Activated CD4-positive, CD25-positive, alpha-beta regulatory T cell treated with anti-CD3 and anti-CD28 coated beads, Interleukin-2, amount 50 U/mL, for 16 hours (primary cell): Measurements from ENCODE around the gene SEMG1.

Source experiments
- DNase-seq: peaks from one replicate; pipeline ENCODE4 v3.0.0-alpha.2; 2020; ENCODE audit warnings: low read depth, low spot score

Gene SEMG1

GRCh38 chr20:45206725-45207124 is at the start of gene SEMG1:
Gene SEMG1 (plus strand): TSS chr20:45207033. CDS start chr20:45207054, 21 bp downstream.
- no peak for DNase-seq

GRCh38 chr20:45157962-45158361 is 48.9 kb upstream of the SEMG1 start:
- no peak for DNase-seq

- DNase-seq = no peak
These were observed 43.6 kb upstream of the SEMG1 start for GRCh38 chr20:45163083-45163803.

- DNase-seq = no peak
These were observed 41.9 kb upstream of the SEMG1 start for GRCh38 chr20:45164906-45165305.

GRCh38 chr20:45173522-45173921 is 33.3 kb upstream of the SEMG1 start:
- no peak for DNase-seq

- DNase-seq = no peak
These were observed 32.1 kb upstream of the SEMG1 start, which contains the start of gene PI3 for GRCh38 chr20:45174434-45175364. Gene PI3 (plus strand): TSS chr20:45174902. CDS start chr20:45174923, 21 bp downstream.

- DNase-seq = no peak
These were observed 30.1 kb upstream of the SEMG1 start for GRCh38 chr20:45176526-45177267.

- DNase-seq = no peak
These were observed 27.7 kb upstream of the SEMG1 start for GRCh38 chr20:45179166-45179565.

GRCh38 chr20:45181639-45182038 is 25.2 kb upstream of the SEMG1 start:
- no peak for DNase-seq

GRCh38 chr20:45183084-45183483 is 23.7 kb upstream of the SEMG1 start:
- no peak for DNase-seq

- no peak for DNase-seq
These were observed 19.1 kb upstream of the SEMG1 start for GRCh38 chr20:45187693-45188092.

GRCh38 chr20:45189067-45189609 is 17.7 kb upstream of the SEMG1 start:
- DNase-seq = no peak

- no peak for DNase-seq
These were observed 17.0 kb upstream of the SEMG1 start for GRCh38 chr20:45189861-45190260.

GRCh38 chr20:45191926-45192325 is 14.9 kb upstream of the SEMG1 start:
- DNase-seq = no peak

GRCh38 chr20:45193331-45193730 is 13.5 kb upstream of the SEMG1 start:
- no peak for DNase-seq

GRCh38 chr20:45209924-45210323 is 3.1 kb downstream of the SEMG1 start:
- no peak for DNase-seq

- no peak for DNase-seq
These were observed 5.0 kb downstream of the SEMG1 start for GRCh38 chr20:45211569-45212474.

GRCh38 chr20:45212836-45213235 is 6.0 kb downstream of the SEMG1 start:
- no peak for DNase-seq

GRCh38 chr20:45218124-45218523 is 11.3 kb downstream of the SEMG1 start:
- no peak for DNase-seq

- no peak for DNase-seq
These were observed 11.8 kb downstream of the SEMG1 start for GRCh38 chr20:45218636-45219035.

- no peak for DNase-seq
These were observed 14.2 kb downstream of the SEMG1 start, which contains the start of gene SEMG2 for GRCh38 chr20:45221076-45221475. Gene SEMG2 (plus strand): TSS chr20:45221373. CDS start chr20:45221390, 17 bp downstream.
